T-helper 1 cell treated with Interleukin-12 subunit alpha and Interleukin-12 subunit beta and Interleukin-4 antibody, amounts not matched to agents 30 μg/mL and 1 μg/mL, for 36 hours (primary cell): ENCODE data around the gene SNPH.

Source experiments
- H3K27ac Mint-ChIP-seq: one replicate; pipeline ENCODE4 v1.8.0; 2021; ENCODE audit warnings: mild to moderate bottlenecking, mixed read lengths
- H3K27me3 Mint-ChIP-seq: one replicate; pipeline ENCODE4 v1.8.0; 2021; ENCODE audit warnings: low read depth, mixed read lengths
- H3K36me3 Mint-ChIP-seq: one replicate; pipeline ENCODE4 v1.8.0; 2021; ENCODE audit warnings: low read depth, mixed read lengths
- H3K4me1 Mint-ChIP-seq: one replicate; pipeline ENCODE4 v1.8.0; 2021; ENCODE audit warnings: low read depth, mixed read lengths
- H3K4me3 Mint-ChIP-seq: one replicate; pipeline ENCODE4 v1.8.0; 2021; ENCODE audit warnings: mild to moderate bottlenecking, moderate library complexity, mixed read lengths
- H3K9me3 Mint-ChIP-seq: one replicate; pipeline ENCODE4 v1.8.0; 2021; ENCODE audit warnings: mixed read lengths

Gene SNPH

DNA sequence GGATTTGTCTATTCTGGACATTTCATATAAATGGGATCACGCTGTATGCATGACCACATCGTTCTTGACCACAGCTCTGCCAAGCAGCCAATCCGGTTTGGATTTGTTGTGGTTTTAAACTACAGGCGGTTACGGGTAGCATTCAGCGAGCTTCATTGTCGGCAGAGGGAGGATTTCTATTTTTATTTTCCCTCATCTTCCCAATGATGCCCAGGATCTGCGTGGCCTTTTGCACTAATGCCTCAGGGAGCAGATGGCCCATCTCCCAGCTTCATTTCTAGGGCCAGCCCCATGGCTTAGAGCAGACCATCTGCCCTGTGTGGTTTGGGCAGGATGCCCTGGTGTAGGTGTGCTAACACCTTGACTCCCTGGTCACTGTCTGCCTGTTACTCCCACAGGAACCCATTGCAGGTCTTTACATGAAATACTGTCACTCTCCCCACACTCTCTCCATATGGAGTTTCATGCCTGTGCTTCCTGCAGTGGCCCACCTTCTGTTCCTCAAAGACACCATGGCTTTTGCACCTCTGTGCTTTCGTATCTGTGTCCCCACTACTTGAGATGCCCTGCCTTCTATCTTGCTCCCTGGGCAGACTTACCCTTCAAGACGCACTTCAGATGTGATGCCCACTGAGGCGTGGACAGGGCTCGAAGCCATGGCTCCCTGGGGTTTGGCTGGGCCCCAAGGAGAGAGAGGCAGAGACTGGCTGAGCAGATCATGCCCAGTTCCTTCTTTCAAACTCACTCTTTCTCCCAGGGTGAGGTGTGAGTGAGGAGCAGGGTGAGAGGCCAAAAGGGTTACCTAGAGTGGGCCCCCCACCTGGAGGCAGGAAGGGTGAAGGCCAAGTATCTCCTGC lies 36.8 kb downstream of the SNPH start:
- Mint-ChIP-seq H3K4me3 (no peak overlapping the region), H3K27ac (no peak overlapping the region), H3K36me3 (peaks cover 5% of the 10 kb centered on the region), H3K9me3 (no peaks in the 10 kb centered on the region), H3K4me1 (peaks cover 17% of the 10 kb centered on the region), H3K27me3 (no peaks in the 10 kb centered on the region)

DNA sequence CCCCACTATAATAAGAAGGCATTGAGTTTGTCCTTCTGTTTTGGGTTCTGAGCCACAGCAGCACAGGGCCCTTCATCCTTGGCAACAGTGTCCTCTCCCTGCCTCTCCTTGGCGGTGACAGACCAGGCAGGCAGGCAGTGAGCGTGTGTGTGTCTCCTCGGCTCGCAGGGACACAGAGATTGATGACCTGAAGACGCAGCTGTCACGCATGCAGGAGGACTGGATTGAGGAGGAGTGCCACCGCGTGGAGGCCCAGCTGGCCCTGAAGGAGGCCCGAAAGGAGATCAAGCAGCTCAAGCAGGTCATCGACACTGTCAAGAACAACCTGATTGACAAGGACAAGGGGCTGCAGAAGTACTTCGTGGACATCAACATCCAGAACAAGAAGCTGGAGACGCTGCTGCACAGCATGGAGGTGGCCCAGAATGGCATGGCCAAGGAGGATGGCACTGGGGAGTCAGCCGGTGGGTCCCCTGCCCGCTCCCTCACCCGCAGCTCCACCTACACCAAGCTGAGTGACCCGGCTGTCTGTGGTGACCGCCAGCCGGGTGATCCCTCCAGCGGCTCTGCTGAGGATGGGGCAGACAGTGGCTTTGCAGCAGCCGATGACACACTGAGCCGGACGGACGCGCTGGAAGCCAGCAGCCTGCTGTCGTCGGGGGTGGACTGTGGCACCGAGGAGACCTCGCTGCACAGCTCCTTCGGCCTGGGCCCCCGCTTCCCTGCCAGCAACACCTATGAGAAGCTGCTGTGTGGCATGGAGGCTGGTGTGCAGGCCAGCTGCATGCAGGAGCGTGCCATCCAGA lies 38.8 kb downstream of the SNPH start:
- Mint-ChIP-seq H3K27me3 (no peaks in the 10 kb centered on the region), H3K27ac (no peak overlapping the region), H3K4me1 (peaks cover 15% of the 10 kb centered on the region), H3K4me3 (no peak overlapping the region), H3K9me3 (no peaks in the 10 kb centered on the region), H3K36me3 (peaks cover 5% of the 10 kb centered on the region)

DNA sequence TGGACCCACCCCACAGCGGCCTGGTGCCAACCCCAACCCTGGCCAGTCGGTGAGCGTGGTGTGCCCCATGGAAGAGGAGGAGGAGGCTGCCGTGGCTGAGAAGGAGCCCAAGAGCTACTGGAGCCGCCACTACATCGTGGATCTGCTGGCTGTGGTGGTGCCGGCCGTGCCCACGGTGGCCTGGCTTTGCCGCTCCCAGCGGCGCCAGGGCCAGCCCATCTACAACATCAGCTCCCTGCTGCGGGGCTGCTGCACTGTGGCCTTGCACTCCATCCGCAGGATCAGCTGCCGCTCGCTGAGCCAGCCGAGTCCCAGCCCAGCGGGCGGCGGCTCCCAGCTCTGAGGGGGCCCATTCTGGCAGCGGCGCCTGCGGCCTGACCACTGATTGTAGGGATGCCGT lies 39.6 kb downstream of the SNPH start:
- Mint-ChIP-seq H3K9me3 (no peaks in the 10 kb centered on the region), H3K27me3 (no peaks in the 10 kb centered on the region)

DNA sequence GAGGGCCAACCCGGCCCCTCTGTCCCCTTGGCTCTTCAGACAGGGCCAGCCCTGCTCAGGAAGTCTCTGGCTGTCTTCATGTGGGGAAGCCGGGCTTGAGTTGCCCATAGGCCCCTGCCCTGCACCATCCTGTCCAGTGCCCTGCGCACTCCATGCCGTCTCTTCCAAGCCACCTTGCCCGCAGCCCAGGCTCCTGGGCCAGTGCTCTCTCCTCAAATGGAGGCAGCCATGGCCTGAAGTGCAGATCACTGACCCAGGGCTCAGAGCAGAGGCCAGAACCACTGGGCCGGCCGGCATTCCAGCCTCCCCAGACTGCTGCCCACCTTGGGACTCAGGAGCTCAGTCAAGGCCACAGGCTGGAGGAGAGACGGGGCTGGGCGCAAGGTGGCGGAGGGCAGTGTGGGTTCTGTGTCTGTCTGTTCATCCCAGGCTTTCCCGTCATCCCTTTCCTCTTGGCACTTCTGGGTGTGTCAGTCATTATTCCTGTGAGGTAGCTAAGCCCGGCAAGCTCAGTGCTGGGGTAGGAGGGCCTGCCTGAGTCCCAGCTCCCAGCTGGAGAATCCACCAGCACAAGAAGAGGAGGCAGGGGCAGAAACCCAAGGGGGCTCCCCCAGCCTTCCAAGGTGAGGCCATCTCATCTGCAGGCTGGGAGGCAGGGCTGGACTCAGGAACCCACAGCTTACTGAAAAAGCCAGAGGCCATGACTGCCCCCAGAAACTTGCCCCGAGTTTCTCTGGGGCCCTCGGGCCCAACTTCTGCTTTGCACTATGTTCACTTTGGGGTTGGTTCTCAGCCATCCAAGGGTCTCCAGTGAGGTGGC lies 40.4 kb downstream of the SNPH start:
- Mint-ChIP-seq H3K9me3 (no peaks in the 10 kb centered on the region), H3K36me3 (peaks cover 2% of the 10 kb centered on the region), H3K27ac (no peak overlapping the region), H3K4me3 (no peak overlapping the region), H3K4me1 (peaks cover 5% of the 10 kb centered on the region), H3K27me3 (no peaks in the 10 kb centered on the region)

More for the DNA sequence above, 39.6 kb downstream of the SNPH start:
- H3K4me3 Mint-ChIP-seq = no peak overlapping the region
- peaks cover 4% of the 10 kb centered on the region for H3K36me3 Mint-ChIP-seq
- H3K4me1 Mint-ChIP-seq = peaks cover 12% of the 10 kb centered on the region
- no peak overlapping the region for H3K27ac Mint-ChIP-seq

DNA sequence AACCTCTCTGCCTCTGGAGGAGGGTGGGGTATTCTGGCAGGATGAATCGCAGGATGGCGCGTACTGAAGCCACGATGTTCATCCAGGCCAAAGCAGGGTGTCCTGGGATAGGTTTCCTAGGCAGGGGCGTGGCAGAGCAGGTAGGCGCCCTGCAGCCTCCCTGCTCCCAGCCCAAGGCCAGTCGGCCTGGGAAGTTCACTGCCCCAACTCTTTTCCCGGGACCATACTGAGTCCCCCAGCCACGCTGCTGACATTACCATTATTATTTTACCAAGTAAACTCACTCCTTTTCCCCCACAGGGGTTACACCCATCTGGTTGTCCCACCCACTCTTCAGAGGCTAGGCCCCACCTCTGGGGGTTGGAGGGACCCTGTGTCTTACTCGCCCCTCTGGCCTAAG lies 41.1 kb downstream of the SNPH start:
- H3K27me3 Mint-ChIP-seq = no peaks in the 10 kb centered on the region
- peaks cover 5% of the 10 kb centered on the region for H3K4me1 Mint-ChIP-seq
- H3K27ac Mint-ChIP-seq = no peak overlapping the region
- peaks cover 2% of the 10 kb centered on the region for H3K36me3 Mint-ChIP-seq
- H3K9me3 Mint-ChIP-seq = no peaks in the 10 kb centered on the region
- no peak overlapping the region for H3K4me3 Mint-ChIP-seq

DNA sequence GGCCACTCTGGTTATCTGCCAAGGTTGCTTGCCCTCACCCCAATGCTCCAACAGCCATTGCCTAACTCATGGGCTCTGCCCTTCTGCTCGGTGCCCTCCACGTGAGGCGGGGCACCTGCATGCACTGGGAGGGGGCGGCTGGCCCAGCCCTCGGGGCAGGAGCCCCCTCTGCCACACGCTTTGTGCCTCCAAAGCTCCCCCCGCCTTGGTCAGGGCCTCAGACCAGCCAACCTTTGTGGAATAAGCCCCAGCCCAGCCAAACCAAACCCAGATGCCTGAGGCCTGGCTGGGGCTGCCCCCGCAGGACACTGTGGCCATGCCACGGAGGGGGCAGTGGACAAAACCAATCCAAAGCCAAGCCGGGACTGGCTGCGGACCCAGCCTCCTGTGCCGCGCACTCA lies 41.5 kb downstream of the SNPH start:
- no peak overlapping the region for H3K27ac Mint-ChIP-seq
- H3K36me3 Mint-ChIP-seq = peaks cover 2% of the 10 kb centered on the region
- H3K27me3 Mint-ChIP-seq = no peaks in the 10 kb centered on the region
- H3K9me3 Mint-ChIP-seq = no peaks in the 10 kb centered on the region
- no peak overlapping the region for H3K4me3 Mint-ChIP-seq
- peaks cover 5% of the 10 kb centered on the region for H3K4me1 Mint-ChIP-seq

DNA sequence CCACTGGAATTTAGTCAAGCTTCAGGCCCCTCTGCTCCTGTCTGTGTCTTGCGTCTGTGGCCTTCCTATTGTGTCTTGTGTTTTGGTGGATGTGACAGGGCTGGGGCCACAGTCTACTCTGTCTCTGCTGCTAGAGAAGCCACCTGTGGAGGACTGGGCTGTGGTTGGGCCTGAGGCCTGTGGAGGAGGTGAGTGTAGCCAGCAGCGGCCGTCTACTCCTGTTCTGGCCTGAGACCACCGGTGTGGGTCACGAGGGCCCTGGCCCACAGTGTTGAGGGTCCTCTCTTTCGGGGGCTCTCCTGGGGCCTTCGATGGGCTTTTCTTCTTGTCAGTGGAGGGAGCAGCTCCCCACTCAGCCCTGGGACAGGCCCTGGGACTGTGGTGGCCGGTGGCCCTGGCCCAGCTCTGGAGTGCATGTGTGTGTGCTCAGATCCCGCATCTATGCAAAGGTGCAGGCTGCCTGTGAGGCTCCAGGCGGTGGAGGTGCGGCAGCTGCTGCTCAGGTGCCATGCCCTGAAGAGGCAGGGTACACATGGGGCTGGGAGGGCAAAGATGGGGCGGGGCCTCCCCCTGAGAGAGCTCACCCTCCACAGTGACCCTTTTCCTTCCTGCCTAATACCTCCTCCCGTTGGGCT lies 42.1 kb downstream of the SNPH start:
- Mint-ChIP-seq H3K36me3 (peaks cover 2% of the 10 kb centered on the region), H3K27ac (no peak overlapping the region), H3K4me3 (no peak overlapping the region), H3K27me3 (no peaks in the 10 kb centered on the region), H3K4me1 (no peaks in the 10 kb centered on the region), H3K9me3 (no peaks in the 10 kb centered on the region)

DNA sequence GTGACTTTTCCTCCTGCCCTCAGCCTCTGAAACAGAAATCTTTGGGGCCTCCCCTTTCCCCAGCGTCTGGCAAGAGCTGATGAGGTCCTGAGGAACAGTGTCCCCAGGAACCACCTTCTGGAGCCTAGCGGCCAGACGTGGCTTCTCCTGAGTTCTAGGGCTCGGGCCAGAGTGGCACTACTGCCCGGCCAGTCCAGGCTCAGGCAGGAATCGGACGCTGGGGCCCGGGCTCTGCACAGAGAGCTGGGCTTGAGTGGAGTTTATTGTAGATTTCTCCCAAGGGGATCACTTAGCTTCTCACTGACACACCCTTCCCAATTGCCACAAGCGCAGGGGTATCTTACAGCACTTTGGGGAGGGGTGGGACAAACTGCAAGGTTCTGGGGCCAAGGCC lies 42.6 kb downstream of the SNPH start:
- Mint-ChIP-seq H3K27ac (no peak overlapping the region), H3K9me3 (no peaks in the 10 kb centered on the region), H3K36me3 (peaks cover 2% of the 10 kb centered on the region), H3K4me1 (peaks cover 3% of the 10 kb centered on the region), H3K4me3 (no peak overlapping the region), H3K27me3 (no peaks in the 10 kb centered on the region)

DNA sequence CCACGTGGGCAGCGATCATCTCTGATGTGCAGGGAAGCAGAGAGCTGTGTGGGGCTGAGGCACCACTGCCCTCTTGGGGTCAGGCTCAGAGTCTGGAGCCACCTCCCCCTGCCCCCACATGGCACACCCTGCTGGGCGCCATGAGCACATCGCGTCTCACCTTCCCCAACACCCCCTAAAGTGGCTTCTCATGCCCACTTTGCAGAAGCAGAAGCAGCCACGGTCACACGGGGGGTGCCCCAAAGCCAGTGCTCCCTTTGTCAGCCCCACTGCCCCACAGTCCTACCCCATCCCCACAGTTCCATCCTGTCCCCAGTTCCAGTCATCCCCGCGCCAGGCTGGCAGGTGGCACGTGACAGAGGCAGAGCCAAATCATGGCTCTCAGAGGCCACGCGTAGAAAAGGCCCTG lies 43.3 kb downstream of the SNPH start:
- Mint-ChIP-seq H3K36me3 (peaks cover 2% of the 10 kb centered on the region), H3K4me3 (no peak overlapping the region), H3K4me1 (peaks cover 4% of the 10 kb centered on the region), H3K27ac (no peak overlapping the region), H3K27me3 (no peaks in the 10 kb centered on the region), H3K9me3 (no peaks in the 10 kb centered on the region)

DNA sequence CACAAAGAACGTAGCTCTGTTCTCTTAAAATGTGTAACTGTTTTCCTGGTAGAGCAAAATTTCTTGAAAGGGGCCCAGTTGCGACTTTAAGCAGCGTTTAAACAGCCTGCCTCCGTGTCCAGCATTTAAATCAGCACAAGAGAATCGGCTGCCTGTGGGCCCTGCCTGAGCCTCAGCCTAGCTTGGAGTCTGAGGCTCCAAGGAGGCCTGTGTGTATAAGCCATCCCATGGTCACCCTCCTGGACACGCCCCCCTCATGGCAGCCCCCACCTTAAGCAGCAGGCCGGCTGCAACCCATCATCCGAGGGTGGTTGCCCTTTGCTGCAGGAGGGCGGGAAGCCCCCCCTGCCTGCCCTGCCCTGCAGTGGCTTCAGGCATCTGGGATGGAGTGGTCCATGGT lies 44.0 kb downstream of the SNPH start:
- H3K27me3 Mint-ChIP-seq = peaks cover 3% of the 10 kb centered on the region
- no peaks in the 10 kb centered on the region for H3K9me3 Mint-ChIP-seq
- H3K27ac Mint-ChIP-seq = no peak overlapping the region
- H3K36me3 Mint-ChIP-seq = peaks cover 2% of the 10 kb centered on the region
- H3K4me3 Mint-ChIP-seq = no peak overlapping the region
- peaks cover 4% of the 10 kb centered on the region for H3K4me1 Mint-ChIP-seq

DNA sequence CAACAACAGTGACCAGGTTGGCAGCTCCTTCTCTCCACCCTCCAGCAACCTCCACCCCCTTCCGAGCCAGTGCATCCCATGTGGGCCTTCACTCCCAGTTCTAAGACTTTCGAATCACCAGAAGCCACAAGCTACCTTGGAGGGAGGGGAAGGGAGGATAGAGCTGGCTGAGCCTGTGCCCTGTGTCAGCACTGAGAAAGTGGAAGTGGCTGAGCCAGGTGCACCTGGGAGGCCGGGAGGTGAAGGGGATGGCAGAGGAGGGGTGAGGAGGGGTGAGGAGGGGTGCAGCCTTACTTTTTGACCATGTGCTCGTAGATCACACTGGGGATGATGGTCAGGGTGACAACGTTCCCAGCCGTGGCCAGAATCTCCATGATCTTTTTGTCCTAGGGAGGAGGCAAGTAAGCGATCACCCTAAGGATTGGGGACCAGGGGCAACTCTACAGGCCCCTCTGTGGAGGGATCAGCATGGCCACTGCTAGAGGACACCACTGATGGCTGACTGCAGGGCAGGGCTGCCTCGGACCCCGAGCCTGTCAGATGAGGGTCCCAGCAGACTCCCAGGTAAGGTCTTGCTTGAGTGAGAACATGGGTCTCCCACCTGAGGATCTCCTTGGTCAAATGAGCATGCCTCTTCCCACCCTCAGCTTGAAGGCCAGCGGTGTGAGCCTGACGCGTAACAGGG lies 44.6 kb downstream of the SNPH start:
- H3K4me3 Mint-ChIP-seq = no peak overlapping the region
- H3K27me3 Mint-ChIP-seq = peaks cover 3% of the 10 kb centered on the region
- peaks cover 4% of the 10 kb centered on the region for H3K4me1 Mint-ChIP-seq
- H3K9me3 Mint-ChIP-seq = no peaks in the 10 kb centered on the region
- H3K36me3 Mint-ChIP-seq = no peaks in the 10 kb centered on the region
- no peak overlapping the region for H3K27ac Mint-ChIP-seq

DNA sequence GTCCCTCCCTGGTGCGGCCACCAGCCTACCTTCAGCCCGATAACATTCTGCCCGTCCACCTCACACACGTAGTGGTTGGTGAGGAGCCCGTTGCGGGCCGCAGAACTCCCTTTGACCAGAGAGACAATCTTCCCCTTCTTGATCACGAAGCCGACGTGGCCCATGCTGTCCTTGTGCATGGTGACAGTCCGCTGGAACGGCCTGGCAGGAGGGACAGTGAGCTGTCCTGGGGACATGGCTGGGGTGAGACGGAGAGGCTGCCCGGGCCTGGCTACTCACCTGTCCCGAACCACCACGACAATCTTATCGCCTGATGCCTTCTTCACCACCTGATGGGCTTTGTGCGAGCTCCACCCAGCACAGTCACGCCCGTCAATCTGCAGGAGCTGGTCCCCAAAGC lies 46.2 kb downstream of the SNPH start:
- Mint-ChIP-seq H3K4me1 (peaks cover 7% of the 10 kb centered on the region), H3K27ac (no peak overlapping the region), H3K36me3 (no peaks in the 10 kb centered on the region), H3K4me3 (no peak overlapping the region), H3K27me3 (peaks cover 3% of the 10 kb centered on the region), H3K9me3 (no peaks in the 10 kb centered on the region)

DNA sequence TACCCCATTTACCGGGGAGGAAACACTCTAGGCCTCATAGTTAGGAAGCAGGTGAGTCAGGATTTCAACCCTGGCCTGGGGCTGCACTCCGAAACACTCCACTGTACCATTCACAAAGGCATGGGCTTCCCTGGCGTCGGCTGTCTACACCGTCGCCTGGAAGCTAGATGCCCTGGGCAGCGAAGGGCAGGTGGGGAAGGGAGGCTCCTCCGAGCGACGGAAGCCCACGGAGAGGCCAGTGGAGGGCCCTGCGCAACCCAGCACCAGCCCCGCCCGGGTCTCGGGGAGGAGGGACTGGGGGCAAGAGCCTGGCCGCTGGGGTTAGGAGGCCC lies 46.8 kb downstream of the SNPH start:
- Mint-ChIP-seq H3K4me3 (no peak overlapping the region), H3K27ac (no peak overlapping the region), H3K36me3 (no peaks in the 10 kb centered on the region), H3K27me3 (peaks cover 3% of the 10 kb centered on the region), H3K4me1 (peaks cover 13% of the 10 kb centered on the region), H3K9me3 (no peaks in the 10 kb centered on the region)
